HepG2 (cell line): ENCODE measurements around the gene TRIM27. TPM values are rescaled to one million over a fixed set of nuclear protein-coding genes. Genes with fewer than 3 reads are reported as not detected.

Experiments
- AFF4 ChIP-seq: sonication (generic); formaldehyde crosslinking; IDR thresholded peaks from 2 replicates; pipeline ENCODE4 v1.4.0; 2020; ENCODE audit warnings: missing genetic modification reagents
- MED13 ChIP-seq: sonication (generic); formaldehyde crosslinking; IDR thresholded peaks from 2 replicates; pipeline ENCODE4 v1.5.0; 2020; ENCODE audit warnings: missing genetic modification reagents
- NFYB ChIP-seq: sonication (generic); formaldehyde crosslinking; IDR thresholded peaks from 2 replicates; pipeline ENCODE4 v1.4.0; 2020; ENCODE audit warnings: missing genetic modification reagents
- PATZ1 ChIP-seq: sonication (generic); formaldehyde crosslinking; IDR thresholded peaks from 2 replicates; pipeline ENCODE4 v1.4.0; 2020; ENCODE audit warnings: missing genetic modification reagents
- TBX2 ChIP-seq: sonication (generic); formaldehyde crosslinking; IDR thresholded peaks from 2 replicates; pipeline ENCODE4 v1.5.0; 2020; ENCODE audit warnings: missing genetic modification reagents, mild to moderate bottlenecking, borderline replicate concordance
- THRA ChIP-seq: sonication (generic); formaldehyde crosslinking; IDR thresholded peaks from 2 replicates; pipeline ENCODE4 v1.4.0; 2020; ENCODE audit warnings: missing genetic modification reagents, borderline replicate concordance
- YY1 ChIP-seq: IDR thresholded peaks from 2 replicates; pipeline ENCODE4 v1.6.1; 2011; ENCODE audit warnings: low read length, low read depth, moderate library complexity, mild to moderate bottlenecking; ENCODE audit not compliant: insufficient read depth, insufficient replicate concordance
- ZNF407 ChIP-seq: sonication (generic); formaldehyde crosslinking; IDR thresholded peaks from one replicate; pipeline ENCODE4 v1.5.1; 2020; ENCODE audit warnings: mild to moderate bottlenecking, missing genetic modification reagents; ENCODE audit errors: not compliant biosample characterization
- ZNF432 ChIP-seq: sonication (generic); formaldehyde crosslinking; IDR thresholded peaks from 2 replicates; pipeline ENCODE4 v1.5.0; 2020; ENCODE audit warnings: missing genetic modification reagents, mild to moderate bottlenecking, borderline replicate concordance
- ZNF501 ChIP-seq: sonication (generic); formaldehyde crosslinking; IDR thresholded peaks from 2 replicates; pipeline ENCODE4 v1.5.1; 2020; ENCODE audit warnings: mild to moderate bottlenecking, moderate library complexity, missing genetic modification reagents
- ZNF589 ChIP-seq: sonication (generic); formaldehyde crosslinking; conservative IDR thresholded peaks from 2 replicates; pipeline ENCODE4 v1.8.0; 2022; ENCODE audit warnings: mild to moderate bottlenecking, moderate library complexity, missing genetic modification reagents
- polyA plus RNA-seq, 8 experiments: library from polyadenylated mRNA; depleted of rRNA in 3 of 8; stranded (reverse) in 7 of 8; unstranded in 1 of 8; fragments of >200 nt; fragmentation: Illumina TruSeq in 4 of 8; extraction: Trizol in 4 of 8; gene quantifications; 2 replicates each; pipeline versions ENCODE4 v1.2.1 to v1.2.3, GENCODE V29; 2011 to 2016; ENCODE audit warnings: low read depth in 4 of 8, missing spikeins in 1 of 8, mixed read lengths in 1 of 8; ENCODE audit not compliant: insufficient read depth in 1 of 8
- total RNA-seq, 5 experiments: library from RNA; depleted of rRNA; stranded (reverse); fragments of >200 nt; fragmentation: Illumina TruSeq; extraction: Trizol; gene quantifications; 2 replicates each; pipeline ENCODE4 v1.2.3, GENCODE V29; 2016; ENCODE audit warnings: low read depth in 1 of 5

The TRIM27 gene
- total and polyA plus RNA-seq, 2 of the 13 experiments (the other 11 are each of a cell fraction or from before 2014, with no cell fraction given), result 88.6 to 112 TPM

- TF ChIP-seq THRA (CRISPR knock-in tag) (peak; percentile 54; the same call in 1 of the 2 replicates), TBX2 (CRISPR knock-in tag) (peak; percentile 91), ZNF501 (peak; percentile 60; the same call in 1 of the 2 replicates), ZNF407 (CRISPR knock-in tag) (peak; percentile 88), AFF4 (CRISPR knock-in tag) (0 out of 2 replicates have a peak, but pooled peaks have one; percentile 50), ZNF589 (CRISPR knock-in tag) (0 out of 2 replicates have a peak, but pooled peaks have one; percentile 70), PATZ1 (CRISPR knock-in tag) (peak; percentile 54; the same call in 1 of the 2 replicates), ZNF432 (peak; percentile 57; the same call in 1 of the 2 replicates), MED13 (CRISPR knock-in tag) (peak; percentile 85; the same call in 1 of the 2 replicates), YY1 (peak; percentile 78), NFYB (CRISPR knock-in tag) (peak; percentile 84)
Observed at GRCh38 chr6:28866205-28867085, 57.3 kb downstream of the TRIM27 start (continued).
